T-helper 2 cell (primary cell): ENCODE data around the gene TUBA1B.
"Not testable (repeated sequence)": the region's sequence is repeated elsewhere in the genome, so short reads cannot be mapped to it uniquely, and the experiment has no call there.

Source experiments
- DNase-seq, 5 experiments: peaks; one replicate each; pipeline versions ENCODE4 v3.0.0 to v3.0.0-alpha.2; 2012 to 2022
- total RNA-seq, 2 donors: gene quantifications; one replicate each; lab custom pipeline; 2026; lab: John Stamatoyannopoulos, UW

TUBA1B gene
- 226 to 242 reads per million in 2 donors for total RNA-seq

DNA sequence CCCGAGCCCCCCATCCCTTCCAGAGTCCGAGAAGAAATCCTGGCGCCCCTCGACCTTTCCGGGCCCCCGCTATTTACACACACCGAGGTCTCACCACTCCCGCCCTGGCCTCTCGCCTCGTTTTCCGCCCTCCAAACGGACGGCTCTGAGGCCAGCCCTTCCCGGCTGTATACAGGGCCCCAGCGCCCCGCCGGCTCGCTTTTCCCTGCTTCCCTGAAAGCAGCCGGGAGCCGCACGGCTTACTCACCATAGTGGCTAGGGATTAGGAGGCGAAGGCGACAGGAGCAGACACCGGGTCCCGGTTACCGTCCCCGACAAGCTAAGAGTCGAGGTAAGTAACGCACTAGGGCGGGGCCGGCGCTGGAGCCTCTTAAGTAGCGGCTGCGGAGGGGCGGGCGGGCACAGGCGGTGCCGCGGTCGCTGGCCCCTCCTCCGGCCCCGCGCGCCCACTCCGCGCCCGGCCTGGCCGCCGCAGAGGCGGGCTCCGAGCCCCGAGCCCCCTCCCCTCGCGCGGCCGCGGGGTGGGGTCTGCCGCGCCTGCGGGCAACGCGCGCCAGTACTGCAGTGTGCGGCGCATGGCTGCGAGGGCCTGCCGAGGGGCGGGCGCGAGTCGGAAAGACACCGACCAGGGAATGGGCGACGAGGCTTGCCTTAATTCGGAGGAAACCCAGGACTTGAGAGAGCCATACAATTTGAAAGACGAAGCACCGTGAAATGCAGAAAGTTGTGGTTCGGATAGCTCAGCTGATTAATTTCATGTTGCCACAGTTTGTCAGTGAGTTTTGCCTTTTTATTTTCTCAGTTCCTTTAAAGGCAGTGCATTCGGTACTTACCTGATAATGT is at the start of gene TUBA1B:
Gene TUBA1B, minus strand, starts transcription at position 345 of the 843 bp plus-strand sequence. Its CDS starts 95 bp downstream, at position 250.
- DNase-seq, result peak; percentile 79 to 95 (median 86)

DNA sequence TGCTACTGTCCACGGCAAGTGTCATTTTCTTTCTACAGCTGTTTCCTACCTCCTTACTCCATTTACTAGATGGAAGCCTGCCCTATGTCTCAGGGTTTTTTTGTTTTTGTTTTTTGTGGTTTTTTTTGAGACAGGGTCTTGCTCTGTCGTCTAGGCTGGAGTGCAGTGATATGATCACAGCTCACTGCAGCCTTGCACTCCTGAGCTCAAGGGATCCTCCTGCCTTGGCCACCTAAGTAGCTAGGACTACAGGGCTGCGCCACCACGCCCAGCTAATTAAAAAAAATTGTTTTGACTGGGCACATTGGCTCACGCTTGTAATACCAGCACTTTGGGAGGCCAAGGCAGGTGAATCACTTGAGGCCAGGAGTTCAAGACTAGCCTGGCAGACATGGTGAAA is 43.0 kb upstream of the TUBA1B start:
- no peak for DNase-seq

DNA sequence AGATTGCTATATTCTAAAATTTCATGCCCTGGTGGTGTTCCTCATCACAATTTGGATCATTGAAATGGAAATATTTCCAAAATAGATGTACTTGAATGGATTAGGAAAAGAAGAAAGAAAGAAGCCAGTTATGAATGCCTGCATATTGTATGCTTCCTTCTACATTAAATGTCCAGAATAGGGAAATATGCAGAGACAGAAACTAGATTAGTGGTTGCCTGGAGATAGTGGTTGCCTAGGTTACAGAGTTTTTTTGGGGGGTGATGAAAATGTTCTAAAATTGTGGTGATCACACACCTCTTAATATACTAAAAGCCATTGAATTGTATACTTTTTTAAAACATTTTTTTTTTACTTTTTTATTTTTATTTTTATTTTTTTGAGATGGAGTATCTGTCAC is 39.7 kb upstream of the TUBA1B start:
- no peak for DNase-seq

DNA sequence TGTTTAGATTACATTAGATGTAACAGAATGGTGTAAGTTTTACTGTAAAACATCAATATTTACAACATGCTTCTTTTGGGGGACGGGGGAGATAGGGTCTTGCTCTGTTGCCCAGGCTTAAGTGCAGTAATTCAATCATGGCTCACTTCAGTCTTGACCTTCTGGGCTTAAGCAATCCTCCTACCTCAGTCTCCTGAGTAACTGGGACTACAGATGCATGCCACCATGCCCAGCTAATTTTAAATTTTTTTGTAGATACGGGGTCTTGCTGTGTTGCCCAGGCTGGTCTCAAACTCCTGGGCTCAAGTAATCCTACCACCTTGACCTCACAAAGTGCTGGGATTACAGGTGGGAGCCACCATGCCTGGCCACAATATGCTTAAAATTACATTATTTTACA is 33.9 kb upstream of the TUBA1B start:
- DNase-seq, result no peak

DNA sequence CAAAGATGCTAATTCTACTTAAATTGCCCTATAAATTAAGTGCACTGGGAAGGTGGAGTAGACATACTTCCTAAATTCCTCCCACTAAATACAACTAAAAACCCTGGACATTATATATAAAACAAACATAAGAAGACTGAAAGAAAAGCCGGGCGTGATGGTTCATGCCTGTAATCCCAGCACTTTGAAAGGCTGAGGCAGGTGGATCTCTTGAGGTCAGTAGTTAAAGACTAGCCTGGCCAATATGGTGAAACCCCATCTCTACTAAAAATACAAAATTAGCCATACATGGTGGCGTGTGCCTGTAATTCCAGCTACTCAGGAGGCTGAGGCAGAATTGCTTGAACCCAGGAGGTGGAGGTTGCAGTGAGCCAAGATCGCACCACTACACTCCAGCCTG is 30.7 kb upstream of the TUBA1B start:
- not testable (repeated sequence) for DNase-seq

DNA sequence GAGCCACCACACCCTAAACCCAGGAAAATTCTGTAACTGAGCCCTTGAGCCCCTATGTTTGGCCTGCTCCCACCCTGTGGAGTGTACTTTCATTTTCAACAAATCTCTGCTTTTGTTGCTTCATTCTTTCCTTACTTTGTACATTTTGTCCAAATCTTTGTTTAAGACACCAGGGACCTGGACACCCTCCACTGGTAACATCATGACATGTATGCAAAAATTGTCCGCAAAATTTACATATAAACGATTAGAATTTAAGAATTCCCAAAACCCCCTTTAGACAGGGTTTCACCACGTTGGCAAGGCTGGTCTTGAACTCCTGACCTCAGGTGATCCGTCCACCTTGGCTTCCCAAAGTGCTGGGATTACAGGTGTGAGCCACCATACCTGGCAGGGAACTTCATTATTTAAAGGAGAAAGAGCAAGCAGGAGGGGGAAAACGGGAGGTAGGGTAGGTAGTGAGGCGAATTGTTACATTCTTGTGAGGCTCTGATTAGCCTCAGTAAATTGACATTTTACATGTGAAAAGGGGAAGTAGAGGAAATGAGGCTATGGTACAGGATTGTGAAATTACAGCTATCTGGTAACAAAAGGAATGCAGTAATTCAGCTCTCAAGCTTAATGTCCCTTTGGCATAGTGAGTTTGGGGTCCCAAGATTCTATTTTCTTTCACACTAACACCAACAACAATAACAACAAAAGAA is 30.0 kb upstream of the TUBA1B start:
- DNase-seq, result no peak

DNA sequence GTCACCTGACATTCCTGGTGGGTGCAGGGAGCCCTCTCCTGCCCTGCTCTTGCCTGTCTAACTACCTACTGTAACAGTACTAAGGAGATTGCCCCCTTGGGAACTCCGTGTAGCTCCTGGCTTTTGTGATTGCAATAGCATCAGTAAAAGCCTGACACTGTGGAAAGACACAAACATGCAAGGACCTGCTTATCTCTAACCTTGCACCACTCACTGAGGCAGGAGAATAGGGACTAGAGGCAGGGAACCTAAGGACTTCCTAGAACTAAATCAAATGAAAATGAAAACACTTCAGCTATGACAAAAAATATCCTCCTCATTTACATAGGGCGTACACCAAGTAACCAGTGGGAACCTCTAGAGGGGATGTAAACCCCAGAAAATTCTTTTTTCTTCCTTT is 29.2 kb upstream of the TUBA1B start:
- no peak for DNase-seq

DNA sequence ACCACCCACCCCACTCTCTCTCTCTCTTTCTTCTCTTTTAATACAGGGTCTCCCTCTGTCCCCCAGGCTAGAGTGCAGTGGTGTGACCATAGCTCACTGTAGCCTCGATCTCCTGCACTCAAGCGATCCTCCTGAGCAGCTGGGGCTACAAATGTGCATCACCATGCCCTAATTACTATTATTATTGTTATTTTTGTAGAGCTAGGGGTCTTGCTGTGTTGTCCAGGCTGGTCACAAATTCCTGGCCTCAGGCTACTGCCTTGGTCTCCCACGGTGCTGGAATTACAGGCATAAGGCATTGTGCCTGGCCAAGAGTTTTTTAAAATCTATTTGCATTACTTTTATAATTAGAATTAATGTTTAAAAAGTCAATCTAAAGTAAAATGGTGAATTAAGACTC is 23.0 kb upstream of the TUBA1B start:
- DNase-seq, result no peak

DNA sequence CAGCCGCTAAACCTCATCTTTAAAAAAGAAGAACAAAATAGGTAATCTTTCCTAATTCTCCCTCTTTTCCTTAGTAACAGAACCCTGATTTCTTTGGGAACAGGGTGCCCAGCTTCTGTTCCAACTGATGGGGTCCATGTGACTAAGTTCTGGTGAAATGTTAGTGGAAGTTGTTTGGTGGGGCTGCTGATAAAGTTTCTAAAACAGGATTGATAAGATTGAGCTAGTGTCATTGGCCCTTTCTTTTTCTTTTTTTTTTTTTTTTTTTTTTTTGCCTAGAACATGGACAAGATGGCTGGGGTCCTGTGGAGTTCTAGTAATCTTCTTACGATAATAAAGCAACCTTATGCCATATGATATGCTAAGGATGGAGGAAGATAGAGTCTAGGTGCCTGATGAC is 16.2 kb upstream of the TUBA1B start:
- no peak for DNase-seq

DNA sequence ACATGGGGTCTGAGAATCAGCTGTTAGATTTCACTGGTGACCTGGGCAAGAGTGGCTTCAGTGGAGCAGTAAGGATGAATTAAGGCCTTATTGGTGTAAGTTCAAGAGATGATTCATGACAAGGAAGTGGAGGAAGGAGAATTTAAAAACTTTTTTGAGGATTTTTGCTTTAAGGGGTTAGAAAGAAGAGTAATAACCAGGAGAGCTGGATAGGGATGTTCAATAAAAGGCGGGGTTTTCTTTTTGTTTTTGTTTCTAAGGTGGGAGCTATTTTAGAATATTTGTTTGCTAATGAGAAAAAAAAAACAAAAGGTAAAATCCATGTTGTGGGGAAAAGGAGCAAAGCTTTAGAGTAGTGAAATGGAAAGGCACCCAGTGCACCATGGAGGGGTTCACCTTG is 15.2 kb upstream of the TUBA1B start:
- no peak for DNase-seq

DNA sequence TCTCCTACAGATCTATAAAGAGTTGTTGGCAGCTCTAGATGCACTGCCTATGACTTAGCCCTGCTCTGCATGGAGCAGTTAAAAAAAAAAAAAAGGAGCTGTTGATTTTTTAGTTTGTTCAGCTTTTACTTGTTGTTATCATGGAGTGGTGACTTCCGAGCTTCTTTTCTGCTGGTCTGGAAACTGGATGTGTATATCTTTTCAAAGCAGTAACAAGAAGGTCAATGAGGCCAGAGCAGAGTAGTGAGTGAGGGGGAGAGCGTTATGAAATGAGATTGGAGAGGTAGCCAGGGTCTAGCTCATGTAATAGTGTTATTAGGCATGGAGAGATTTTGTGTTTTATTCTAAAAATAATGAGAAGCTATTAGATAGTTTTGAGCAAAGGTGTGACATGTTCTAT is 13.2 kb upstream of the TUBA1B start:
- DNase-seq, result no peak

DNA sequence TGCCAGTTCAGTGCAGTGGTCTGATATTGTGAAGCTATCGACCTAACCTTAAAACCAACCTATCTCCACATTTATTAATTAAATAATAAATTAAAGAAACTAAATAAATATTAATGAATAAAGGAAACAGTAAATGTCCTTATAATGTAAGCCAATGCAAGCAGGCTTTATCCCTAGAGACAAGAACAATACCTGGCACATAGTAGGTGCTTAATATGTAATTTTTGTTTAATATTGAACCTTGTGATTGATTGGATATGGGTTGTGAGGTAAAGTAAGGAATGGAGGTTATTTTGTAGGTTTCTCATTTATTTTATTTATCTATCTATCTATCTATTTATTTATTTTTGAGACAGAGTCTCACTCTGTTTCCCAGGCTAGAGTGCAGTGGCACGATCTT is 7.8 kb upstream of the TUBA1B start:
- DNase-seq, result no peak

DNA sequence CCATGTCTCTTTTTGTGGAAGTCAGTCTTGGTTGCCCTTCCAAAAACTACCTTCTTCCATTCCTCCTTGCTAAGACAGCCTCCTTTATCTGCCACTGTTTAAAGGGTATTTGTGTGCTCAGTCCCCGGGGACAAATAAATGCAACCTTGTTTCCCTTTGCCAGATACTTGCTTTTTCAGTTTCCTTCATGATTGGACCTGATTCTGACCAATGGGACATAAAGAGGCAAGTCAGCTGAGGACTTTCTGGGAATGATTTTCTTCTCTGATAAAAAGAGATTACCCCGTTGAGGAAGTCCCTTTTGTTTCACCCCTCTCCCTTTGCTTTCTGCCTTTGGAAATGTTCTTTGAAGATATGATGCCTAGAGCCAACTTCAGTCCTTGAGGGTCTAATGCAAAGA is 7.4 kb upstream of the TUBA1B start:
- no peak for DNase-seq

DNA sequence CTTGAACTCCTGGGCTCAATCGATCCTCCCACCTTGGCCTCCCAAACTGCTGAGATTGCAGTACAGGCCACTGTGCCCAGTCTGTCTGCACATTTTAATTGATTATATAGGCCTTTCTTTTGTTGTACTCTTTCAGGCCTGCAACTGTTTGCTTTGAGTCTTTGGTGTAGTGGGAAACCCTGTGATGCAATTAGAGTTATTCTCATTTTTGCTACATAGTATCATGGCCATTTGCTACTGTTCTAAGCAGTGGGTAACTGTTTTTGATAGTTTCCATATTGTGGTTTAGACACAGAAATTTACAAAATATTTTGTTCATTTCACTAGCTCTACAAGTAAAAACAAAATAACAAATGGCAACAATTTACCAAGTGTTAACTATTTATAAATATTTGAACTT is 6.3 kb upstream of the TUBA1B start:
- DNase-seq, result no peak

DNA sequence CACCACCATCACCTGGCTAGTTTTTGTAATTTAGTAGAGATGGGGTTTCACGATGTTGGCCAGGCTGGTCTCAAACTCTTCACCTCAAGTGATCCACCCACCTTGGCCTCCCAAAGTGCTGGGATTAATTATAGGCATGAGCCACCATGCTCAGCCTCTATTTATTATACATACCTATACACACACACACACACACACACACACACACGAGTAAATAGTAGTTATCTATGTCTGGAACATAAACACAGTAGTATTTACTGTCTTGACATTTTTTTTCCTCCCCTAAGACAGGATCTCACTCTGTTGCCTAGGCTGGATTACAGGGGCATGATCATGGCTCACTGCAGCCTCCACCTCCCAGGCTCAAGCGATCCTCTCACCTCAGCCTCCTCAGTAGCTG is 5.8 kb upstream of the TUBA1B start:
- not testable (repeated sequence) for DNase-seq

DNA sequence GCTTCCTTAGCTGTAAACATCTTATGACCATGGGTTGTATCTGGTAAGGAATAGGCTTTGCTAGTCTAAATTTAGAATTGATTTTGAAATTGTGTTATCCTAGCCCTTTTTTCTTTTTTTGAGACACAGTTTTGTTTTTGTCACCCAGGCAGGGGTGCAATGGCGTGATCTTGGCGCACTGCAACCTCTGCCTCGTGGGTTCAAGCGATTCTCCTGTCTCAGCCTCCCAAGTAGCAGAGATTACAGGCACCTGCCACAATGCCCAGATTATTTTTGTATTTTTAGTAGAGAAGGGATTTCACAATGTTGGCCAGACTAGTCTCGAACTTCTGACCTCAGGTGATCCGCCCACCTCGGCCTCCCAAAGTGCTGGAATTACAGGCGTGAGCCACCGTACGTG is 2.4 kb upstream of the TUBA1B start:
- no peak for DNase-seq

DNA sequence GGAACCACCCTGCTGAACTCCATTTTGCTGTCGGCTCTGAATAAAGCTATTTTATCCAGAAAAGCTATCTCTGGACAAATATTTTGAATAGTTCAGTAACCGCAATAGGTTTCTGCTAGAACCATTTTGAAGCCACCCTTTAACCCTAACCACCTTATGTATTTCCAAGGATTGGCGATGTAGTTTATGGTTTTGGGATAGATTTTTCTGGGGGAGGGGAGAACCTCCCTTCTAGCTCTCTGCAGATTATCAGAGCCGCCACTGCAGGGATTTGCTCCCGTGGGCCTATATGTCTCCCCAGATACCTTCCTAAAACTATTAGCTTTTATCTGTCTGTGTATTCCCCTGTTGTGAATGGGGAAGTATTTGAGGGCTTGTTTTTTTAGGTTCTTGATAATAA is 1.8 kb upstream of the TUBA1B start:
- DNase-seq, result no peak

DNA sequence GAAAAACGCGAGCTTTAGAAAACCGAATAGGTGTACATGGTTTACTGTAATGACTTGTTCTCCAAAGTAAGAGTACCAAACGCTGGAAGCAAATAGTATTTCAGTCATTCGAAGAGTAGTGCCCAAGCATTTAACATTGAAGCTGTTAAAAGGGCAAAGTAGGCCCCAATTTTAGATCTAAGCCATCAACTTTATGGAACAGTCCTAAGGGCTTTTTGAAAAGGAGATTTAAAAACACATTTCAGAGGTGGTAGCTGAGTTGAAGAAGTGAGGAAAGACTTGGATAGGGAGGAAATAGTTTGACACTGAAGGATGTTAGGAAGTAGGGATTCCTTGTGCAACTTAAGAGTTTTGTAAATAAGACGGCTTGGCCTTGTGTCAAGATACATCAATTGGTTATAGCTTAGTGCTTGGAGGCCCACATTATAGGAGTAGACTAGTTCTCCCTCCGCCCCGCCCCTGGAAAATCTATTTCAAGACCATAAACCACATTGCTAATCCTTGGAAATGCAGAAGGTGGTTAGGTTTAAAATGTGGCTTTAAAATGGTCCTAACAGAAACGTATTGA is 783 bp upstream of the TUBA1B start:
- DNase-seq, result peak in 1 of 5 experiments; percentile 27

DNA sequence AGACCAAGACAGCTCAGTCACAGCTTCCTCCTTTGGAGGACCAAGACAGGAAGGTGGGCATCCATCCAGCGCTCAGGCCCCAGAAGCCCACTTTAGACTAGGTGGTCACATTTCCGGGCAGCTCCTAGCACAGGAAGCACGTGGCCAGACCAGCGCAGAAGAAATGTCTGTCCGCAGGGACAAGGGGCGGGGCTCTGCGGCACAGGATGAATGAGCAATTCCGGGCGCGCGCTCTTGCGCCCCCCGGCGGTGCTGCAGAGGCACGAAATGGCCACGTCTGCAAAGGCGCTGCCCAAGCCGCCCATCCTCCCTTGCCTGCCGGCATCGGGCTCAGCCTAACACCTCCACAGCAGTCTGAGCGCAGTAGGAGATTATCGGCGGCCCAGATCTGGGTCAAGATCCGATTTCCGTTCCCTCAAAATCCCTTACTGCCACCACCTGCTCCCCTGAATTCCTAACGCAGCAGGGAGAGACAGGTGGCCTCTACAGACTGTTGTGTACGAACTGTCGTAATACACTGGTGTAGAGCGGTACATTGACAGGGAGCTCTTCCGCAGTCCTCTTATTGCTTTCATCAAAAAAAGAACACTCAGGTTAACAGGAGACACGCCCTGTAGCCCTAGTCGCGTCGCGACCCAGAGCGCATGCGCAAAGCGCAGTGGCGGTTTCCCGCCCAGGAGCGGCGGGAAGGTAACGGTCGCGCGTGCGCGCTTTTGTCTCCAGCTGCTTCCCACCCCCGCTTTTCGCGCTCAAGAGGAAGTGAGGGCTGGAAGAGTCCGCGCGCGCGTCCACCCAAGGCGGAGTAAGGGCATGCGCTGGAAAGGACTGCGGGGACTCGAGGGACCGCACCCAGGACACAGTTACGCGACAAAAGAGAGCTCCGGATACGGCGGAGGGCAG is 794 bp downstream of the TUBA1B start:
- DNase-seq, result peak; percentile 82 to 94 (median 92)

DNA sequence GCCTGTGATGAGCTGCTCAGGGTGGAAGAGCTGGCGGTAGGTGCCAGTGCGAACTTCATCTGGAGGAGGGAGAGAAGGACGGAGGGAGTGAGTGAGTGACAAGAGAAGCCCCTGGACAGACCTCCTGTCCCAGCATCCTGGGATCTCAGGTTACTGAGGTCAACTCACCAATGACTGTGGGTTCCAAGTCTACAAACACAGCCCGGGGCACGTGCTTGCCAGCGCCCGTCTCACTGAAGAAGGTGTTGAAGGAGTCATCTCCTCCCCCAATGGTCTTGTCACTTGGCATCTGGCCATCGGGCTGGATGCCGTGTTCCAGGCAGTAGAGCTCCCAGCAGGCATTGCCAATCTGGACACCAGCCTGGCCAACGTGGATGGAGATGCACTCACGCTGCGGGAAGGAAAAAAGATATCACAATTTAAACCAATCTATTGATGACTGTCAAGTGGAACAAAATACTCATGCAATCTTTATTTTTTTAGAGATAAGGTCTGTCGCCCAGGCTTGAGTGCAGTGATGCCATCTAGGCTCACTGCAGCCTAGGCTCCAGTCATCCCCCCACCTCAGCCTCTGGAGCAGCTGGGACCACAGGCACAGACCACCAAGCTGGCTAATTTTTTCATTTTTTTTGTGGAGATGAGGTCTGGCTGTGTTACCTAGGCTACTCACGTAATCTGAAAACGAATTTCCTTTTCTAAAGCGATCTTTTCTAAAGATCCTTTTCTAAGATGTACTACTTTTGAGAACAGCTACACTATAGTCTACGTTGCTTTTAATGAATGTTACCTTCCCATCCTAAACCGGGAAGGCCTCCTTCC is 1.7 kb downstream of the TUBA1B start:
- peak in 1 of 5 experiments; percentile 17 for DNase-seq

DNA sequence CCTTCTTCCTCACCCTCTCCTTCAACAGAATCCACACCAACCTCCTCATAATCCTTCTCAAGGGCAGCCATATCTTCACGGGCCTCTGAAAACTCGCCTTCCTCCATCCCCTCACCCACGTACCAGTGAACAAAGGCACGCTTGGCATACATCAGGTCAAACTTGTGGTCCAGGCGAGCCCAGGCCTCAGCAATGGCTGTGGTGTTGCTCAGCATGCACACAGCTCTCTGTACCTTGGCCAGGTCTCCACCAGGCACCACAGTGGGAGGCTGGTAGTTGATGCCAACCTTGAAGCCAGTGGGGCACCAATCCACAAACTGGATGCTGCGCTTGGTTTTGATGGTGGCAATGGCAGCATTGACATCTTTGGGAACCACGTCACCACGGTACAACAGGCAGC is 3.2 kb downstream of the TUBA1B start:
- not testable (repeated sequence) for DNase-seq
